HCT116 (cell line): ENCODE results near the gene GKN1. TPM values are rescaled to one million over a fixed set of nuclear protein-coding genes. Genes with fewer than 3 reads are reported as not detected.

ENCODE experiments used
- ATAC-seq: fragments of 200-7000 bp; cut with Tn5 transposase; 2 replicates; pipeline ENCODE4 v1.9.1; 2020; ENCODE audit warnings: mild to moderate bottlenecking, moderate library complexity
- BruUV-seq: library from RNA; stranded (reverse); fragments of 400-500 nt; replicated peaks from 2 replicates; lab custom pipeline; 2021; lab: Mats Ljungman, UMichigan
- CTCF ChIA-PET: fragments of 300-600 bp; sonication (Branson Sonifier 250); formaldehyde crosslinking; loops from one replicate; lab custom pipeline; 2021; ENCODE audit warnings: antibody characterized with exemption; lab: Charles Lee
- POLR2A ChIA-PET: fragments of 300-600, 350-600 bp; sonication (Branson Sonifier 250); formaldehyde crosslinking; loops from one replicate; lab custom pipeline; 2021; ENCODE audit warnings: antibody characterized with exemption; lab: Charles Lee
- RAD21 ChIA-PET, 2 experiments: fragments of 300-600 bp; sonication (Branson Sonifier 250); formaldehyde crosslinking; loops; one replicate each; lab custom pipeline; 2023; ENCODE audit warnings: low total read pairs in 2 of 2; ENCODE audit not compliant: uncharacterized antibody in 2 of 2, unreplicated experiment in 2 of 2, low non-redundant PET in 1 of 2; lab: Charles Lee
- DNase-seq: peaks from one replicate; pipeline ENCODE4 v3.0.0-alpha.2; 2010; ENCODE audit warnings: low read depth, low spot score
- H2AFZ ChIP-seq: fragments of 200-600 bp; shearing (Covaris generic), sonication (generic); 2 replicates; pipeline ENCODE4 v1.6.1; 2017; ENCODE audit warnings: low read depth, mixed run types, mixed read lengths, antibody characterized with exemption, low read length; ENCODE audit not compliant: poor library complexity, severe bottlenecking
- H3K27ac ChIP-seq: 2 replicates; pipeline ENCODE4 v1.5.1; 2012; ENCODE audit warnings: low read depth, low read length
- H3K27me3 ChIP-seq: fragments of 200-600 bp; sonication (generic); 2 replicates; pipeline ENCODE4 v1.6.1; 2016; ENCODE audit warnings: mixed run types, low read length, mixed read lengths; ENCODE audit not compliant: insufficient read depth
- H3K36me3 ChIP-seq, 2 experiments: fragments of 200-500 bp in 1 of 2; fragments of 200-600 bp in 1 of 2; sonication (Bioruptor generic) in 1 of 2; sonication (generic) in 1 of 2; 2 replicates each; pipeline versions ENCODE4 v1.5.1 to v1.6.1; 2014 to 2016; ENCODE audit warnings: low read length in 2 of 2, inconsistent platforms in 1 of 2, mixed read lengths in 1 of 2, mixed run types in 1 of 2; ENCODE audit not compliant: insufficient read depth in 2 of 2, control insufficient read depth in 1 of 2
- H3K4me1 ChIP-seq, 2 experiments: fragments of 200-600 bp in 1 of 2; sonication (generic) in 1 of 2; 2 replicates each; pipeline versions ENCODE4 v1.5.1 to v1.6.1; 2012 to 2017; ENCODE audit warnings: low read length in 2 of 2, inconsistent platforms in 1 of 2, mild to moderate bottlenecking in 1 of 2, mixed read lengths in 1 of 2, mixed run types in 1 of 2, moderate library complexity in 1 of 2; ENCODE audit not compliant: insufficient read depth in 2 of 2, control insufficient read depth in 1 of 2
- H3K4me2 ChIP-seq: fragments of 200-600 bp; sonication (generic); 2 replicates; pipeline ENCODE4 v1.6.1; 2017; ENCODE audit warnings: mixed run types, low read length, mixed read lengths
- H3K4me3 ChIP-seq, 2 experiments: fragments of 200-600 bp in 1 of 2; sonication (generic) in 1 of 2; replicated peaks in 1 of 2; 2 replicates each; pipeline ENCODE4 v1.5.1; 2011 to 2016; ENCODE audit warnings: low read length in 2 of 2, control low read depth in 1 of 2, low read depth in 1 of 2, mild to moderate bottlenecking in 1 of 2, mixed read lengths in 1 of 2, mixed run types in 1 of 2
- H3K79me2 ChIP-seq: fragments of 200-600 bp; sonication (generic); 2 replicates; pipeline ENCODE4 v1.6.1; 2017; ENCODE audit warnings: mild to moderate bottlenecking, mixed run types, low read length, moderate library complexity, mixed read lengths; ENCODE audit not compliant: insufficient read depth
- H3K9ac ChIP-seq: fragments of 200-600 bp; sonication (generic); 2 replicates; pipeline ENCODE4 v1.6.1; 2016; ENCODE audit warnings: low read length, mixed read lengths
- H3K9me2 ChIP-seq: fragments of 200-600 bp; sonication (generic), shearing (Covaris generic); 2 replicates; pipeline ENCODE4 v1.6.1; 2017; ENCODE audit warnings: mixed run types, mild to moderate bottlenecking, moderate library complexity; ENCODE audit not compliant: insufficient read depth
- H3K9me3 ChIP-seq, 2 experiments: fragments of 200-500 bp in 1 of 2; fragments of 200-600 bp in 1 of 2; sonication (Bioruptor generic) in 1 of 2; sonication (generic) in 1 of 2; 2 replicates each; pipeline ENCODE4 v1.6.1; 2014 to 2017; ENCODE audit warnings: low read length in 2 of 2, mixed read lengths in 2 of 2, inconsistent platforms in 1 of 2, low read depth in 1 of 2, mild to moderate bottlenecking in 1 of 2, mixed run types in 1 of 2, moderate library complexity in 1 of 2; ENCODE audit not compliant: control insufficient read depth in 1 of 2, insufficient read depth in 1 of 2
- H4K20me1 ChIP-seq: fragments of 200-600 bp; sonication (generic), shearing (Covaris generic); 2 replicates; pipeline ENCODE4 v1.6.1; 2017; ENCODE audit warnings: mixed run types, mild to moderate bottlenecking, moderate library complexity; ENCODE audit not compliant: insufficient read depth
- ATF3 ChIP-seq: IDR thresholded peaks from 2 replicates; pipeline ENCODE4 v1.6.1; 2012
- CBX3 ChIP-seq: IDR thresholded peaks from 2 replicates; pipeline ENCODE4 v1.6.1; 2012; ENCODE audit warnings: low read depth
- CEBPB ChIP-seq: IDR thresholded peaks from 2 replicates; pipeline ENCODE4 v1.6.1; 2012; ENCODE audit warnings: low read depth
- CTCF ChIP-seq, 3 experiments: fragments of 200-600 bp in 1 of 3; sonication (generic) in 1 of 3; IDR thresholded peaks in 2 of 3; conservative IDR thresholded peaks in 1 of 3; 2 replicates each; pipeline ENCODE4 v1.5.1; 2012 to 2017; ENCODE audit warnings: low read depth in 2 of 3, low read length in 2 of 3, antibody characterized with exemption in 1 of 3, borderline replicate concordance in 1 of 3, control low read depth in 1 of 3, mild to moderate bottlenecking in 1 of 3, mixed read lengths in 1 of 3, mixed run types in 1 of 3, moderate library complexity in 1 of 3; ENCODE audit not compliant: insufficient read depth in 1 of 3
- EZH2 ChIP-seq: fragments of 200-600 bp; sonication (generic); IDR thresholded peaks from 2 replicates; pipeline ENCODE4 v1.6.1; 2017; ENCODE audit warnings: antibody characterized with exemption, mixed run types
- EZH2phosphoT487 ChIP-seq: fragments of 200-600 bp; IDR thresholded peaks from 2 replicates; pipeline ENCODE4 v1.6.1; 2018; ENCODE audit warnings: antibody characterized with exemption, borderline replicate concordance
- MAX ChIP-seq: IDR thresholded peaks from 2 replicates; pipeline ENCODE4 v1.6.1; 2012
- RAD21 ChIP-seq: IDR thresholded peaks from 2 replicates; pipeline ENCODE4 v1.6.1; 2012; ENCODE audit warnings: low read depth, mild to moderate bottlenecking
- REST ChIP-seq: IDR thresholded peaks from 2 replicates; pipeline ENCODE4 v1.6.1; 2012; ENCODE audit warnings: low read depth
- SP1 ChIP-seq: IDR thresholded peaks from 2 replicates; pipeline ENCODE4 v1.6.1; 2012; ENCODE audit warnings: low read depth
- SRF ChIP-seq: IDR thresholded peaks from 2 replicates; pipeline ENCODE4 v1.6.1; 2012; ENCODE audit warnings: low read depth
- TCF7L2 ChIP-seq: IDR thresholded peaks from 2 replicates; pipeline ENCODE4 v1.7.0; 2011; ENCODE audit warnings: borderline replicate concordance, inconsistent platforms; ENCODE audit not compliant: insufficient read depth, insufficient read length; ENCODE audit errors: extremely low read depth
- ZBTB33 ChIP-seq: IDR thresholded peaks from 2 replicates; pipeline ENCODE4 v1.6.1; 2011; ENCODE audit warnings: mild to moderate bottlenecking, low read length, moderate library complexity; ENCODE audit not compliant: insufficient replicate concordance; ENCODE audit errors: extremely low read depth
- ZFX ChIP-seq: fragments of 450-650 bp; IDR thresholded peaks from 2 replicates; pipeline ENCODE4 v1.6.1; 2017
- intact Hi-C: fragments of 100-400 bp; cut with micrococcal nuclease; formaldehyde crosslinking; loops from 2 replicates; pipeline ENCODE4 v1.10.0; 2022
- total RNA-seq: library from RNA; stranded (reverse); gene quantifications from one replicate; pipeline ENCODE4 v1.2.1, GENCODE V29; 2021; ENCODE audit not compliant: unreplicated experiment

The GKN1 gene
- total RNA-seq, 1 experiment from 2014 or later = not detected

GRCh38 chr2:69017080-69017479 is 42.6 kb downstream of the GKN1 start (continued):
- no peak for TF ChIP-seq CTCF (IDR thresholded peaks at IDR 0.05 in 2 of 3, conservative IDR thresholded peaks at IDR 0.05 in 1 of 3; ENCODE audit: borderline replicate concordance in 1 of 3, insufficient read depth in 1 of 3, low read depth in 2 of 3, low read length in 2 of 3)
- TF ChIP-seq EZH2 = no peak
- no peak for TF ChIP-seq EZH2phosphoT487
- TF ChIP-seq RAD21 = no peak
- no peak for TF ChIP-seq SP1
- TF ChIP-seq CEBPB = no peak
- TF ChIP-seq ZFX = no peak
- no peak for TF ChIP-seq ZBTB33

GRCh38 chr2:69017835-69018234 is 43.4 kb downstream of the GKN1 start:
- Histone ChIP-seq H3K4me2 (no peak overlapping the region), H3K79me2 (peaks cover 4% of the 10 kb centered on the region; the same call in 1 of the 2 replicates), H3K4me1 (peaks cover 6 to 16% of the 10 kb centered on the region in 2 experiments), H3K9ac (no peak overlapping the region), H3K4me3 (no peak overlapping the region), H2AFZ (no peak overlapping the region), H3K27me3 (no peaks in the 10 kb centered on the region), H3K27ac (no peak overlapping the region), H3K9me2 (no peaks in the 10 kb centered on the region), H3K9me3 (no peaks in the 10 kb centered on the region), H4K20me1 (no peaks in the 10 kb centered on the region), H3K36me3 (no peaks in the 10 kb centered on the region)
- no TSS peak for BruUV-seq
- ATAC-seq (no peak), DNase-seq (no peak)
- RAD21 ChIA-PET = no interaction called here
- POLR2A ChIA-PET = no interaction called here
- CTCF ChIA-PET = no interaction called here
- intact Hi-C loops = no loop called here
- TF ChIP-seq MAX (no peak), REST (no peak), ATF3 (no peak), CEBPB (no peak), SRF (no peak), CBX3 (no peak), RAD21 (no peak), ZFX (no peak), TCF7L2 (no peak), EZH2 (no peak), ZBTB33 (no peak)
